PC-3 (cell line): Measurements from ENCODE around the gene CHIA. TPM values are rescaled to one million over a fixed set of nuclear protein-coding genes. Genes with fewer than 3 reads are reported as not detected.
A peak's percentile ranks its signal among the peaks of the same experiment; 100 is the strongest.
"Not testable (repeated sequence)": the region's sequence is repeated elsewhere in the genome, so short reads cannot be mapped to it uniquely, and the experiment has no call there.

Experiments used
- ATAC-seq: fragments of 200-7000 bp; cut with Tn5 transposase; 2 replicates; pipeline ENCODE4 v1.9.1; 2020; ENCODE audit warnings: mild to moderate bottlenecking, moderate library complexity
- BruUV-seq: library from RNA; stranded (reverse); fragments of 400-500 nt; replicated peaks from 2 replicates; lab custom pipeline; 2021; lab: Mats Ljungman, UMichigan
- CTCF ChIA-PET: fragments of 300-600 bp; sonication (Branson Sonifier 250); formaldehyde crosslinking; loops from one replicate; lab custom pipeline; 2022; ENCODE audit warnings: antibody characterized with exemption; lab: Charles Lee
- POLR2A ChIA-PET: fragments of 300-600 bp; sonication (Branson Sonifier 250); formaldehyde crosslinking; loops from one replicate; lab custom pipeline; 2022; ENCODE audit warnings: antibody characterized with exemption; ENCODE audit not compliant: unreplicated experiment; lab: Charles Lee
- DNase-seq: peaks from one replicate; pipeline ENCODE4 v3.0.0-alpha.2; 2015
- H2AFZ ChIP-seq: fragments of 300-600 bp; sonication (generic); 2 replicates; pipeline ENCODE4 v1.6.0; 2016; ENCODE audit warnings: antibody characterized with exemption, low read length
- H3F3A ChIP-seq: fragments of 300-600 bp; sonication (generic); one replicate; pipeline ENCODE4 v1.6.0; 2017; ENCODE audit warnings: antibody characterized with exemption, low read length, control low read depth, mild to moderate bottlenecking; ENCODE audit not compliant: unreplicated experiment
- H3K27ac ChIP-seq: fragments of 300-600 bp; sonication (generic); 2 replicates; pipeline ENCODE4 v1.5.1; 2016; ENCODE audit warnings: mild to moderate bottlenecking, low read length
- H3K27me3 ChIP-seq: fragments of 300-600 bp; sonication (generic); 2 replicates; pipeline ENCODE4 v1.6.1; 2016; ENCODE audit warnings: low read length, mixed read lengths
- H3K36me3 ChIP-seq: fragments of 300-600 bp; sonication (generic); 2 replicates; pipeline ENCODE4 v1.6.1; 2016; ENCODE audit warnings: low read depth, mixed run types, low read length, mixed read lengths
- H3K4me1 ChIP-seq: fragments of 300-600 bp; sonication (generic); 2 replicates; pipeline ENCODE4 v1.5.1; 2016; ENCODE audit warnings: low read length; ENCODE audit not compliant: insufficient read depth
- H3K4me2 ChIP-seq: fragments of 300-600 bp; sonication (generic); 2 replicates; pipeline ENCODE4 v1.6.0; 2016; ENCODE audit warnings: low read length
- H3K4me3 ChIP-seq: fragments of 300-600 bp; sonication (generic); 2 replicates; pipeline ENCODE4 v1.5.1; 2016; ENCODE audit warnings: mild to moderate bottlenecking, low read length, mixed read lengths
- H3K79me2 ChIP-seq: fragments of 300-600 bp; sonication (generic); 2 replicates; pipeline ENCODE4 v1.6.1; 2017; ENCODE audit warnings: low read length, mixed read lengths
- H3K9ac ChIP-seq: fragments of 300-600 bp; sonication (generic); 2 replicates; pipeline ENCODE4 v1.6.0; 2016; ENCODE audit warnings: mild to moderate bottlenecking, low read length
- H3K9me2 ChIP-seq: fragments of 300-600 bp; sonication (generic); replicated peaks from 2 replicates; pipeline ENCODE4 v1.6.1; 2016; ENCODE audit warnings: mixed run types, low read length, mixed read lengths
- H3K9me3 ChIP-seq: fragments of 300-600 bp; sonication (generic); 2 replicates; pipeline ENCODE4 v1.6.1; 2016; ENCODE audit warnings: low read length, mixed read lengths
- H4K20me1 ChIP-seq: fragments of 300-600 bp; sonication (generic); 2 replicates; pipeline ENCODE4 v1.6.1; 2016; ENCODE audit warnings: low read length, mixed read lengths
- EZH2 ChIP-seq: fragments of 300-600 bp; sonication (generic); IDR thresholded peaks from one replicate; pipeline ENCODE4 v1.6.1; 2017; ENCODE audit warnings: antibody characterized with exemption, mild to moderate bottlenecking, low read length; ENCODE audit not compliant: unreplicated experiment
- EZH2phosphoT487 ChIP-seq: fragments of 300-600 bp; sonication (generic); IDR thresholded peaks from 2 replicates; pipeline ENCODE4 v1.6.1; 2018; ENCODE audit warnings: mild to moderate bottlenecking, antibody characterized with exemption, low read length, borderline replicate concordance
- intact Hi-C: fragments of 100-400 bp; cut with micrococcal nuclease; formaldehyde crosslinking; loops from 2 replicates; pipeline ENCODE4 v1.9.0; 2023
- total RNA-seq: library from RNA; depleted of rRNA; stranded (reverse); fragments of >200 nt; gene quantifications from 2 replicates; pipeline ENCODE4 v1.2.3, GENCODE V29; 2014
- TF ChIP-seq, protein P1 (sequence below): fragments of 300-600 bp; sonication (generic); conservative IDR thresholded peaks from 2 replicates; pipeline ENCODE4 v1.5.1; 2017; ENCODE audit warnings: antibody characterized with exemption, low read depth, mild to moderate bottlenecking, low read length

The CHIA gene
- total RNA-seq, 1 experiment from 2014 or later: not detected

DNA sequence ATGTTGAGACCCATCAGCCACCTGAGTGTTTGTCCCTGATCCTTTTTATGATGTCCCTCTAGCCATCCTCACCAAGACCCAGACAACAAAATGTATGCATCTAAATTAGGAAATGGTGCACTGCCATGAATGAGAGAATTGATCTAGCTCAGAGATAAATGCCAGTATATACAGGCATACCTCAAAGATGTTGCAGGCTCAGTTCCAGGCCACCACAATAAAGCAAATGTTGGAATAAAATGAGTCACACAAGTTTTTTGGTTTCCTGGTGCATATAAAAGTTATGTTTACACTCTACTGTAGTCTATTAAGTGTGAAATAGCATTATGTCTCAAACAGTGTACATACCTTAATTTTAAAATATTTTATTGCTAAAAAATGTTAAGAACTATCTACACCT is 63.9 kb downstream of the CHIA start:
- no peak overlapping the region for H2AFZ ChIP-seq
- no peak overlapping the region for H3K4me2 ChIP-seq
- POLR2A ChIA-PET: no interaction called here
- H3K9me3 ChIP-seq: no peaks in the 10 kb centered on the region
- peaks cover 7% of the 10 kb centered on the region; the same call in 1 of the 2 replicates for H3K4me1 ChIP-seq
- TF ChIP-seq EZH2phosphoT487 (no peak), EZH2 (no peak)
- TF ChIP-seq, protein P1, sequence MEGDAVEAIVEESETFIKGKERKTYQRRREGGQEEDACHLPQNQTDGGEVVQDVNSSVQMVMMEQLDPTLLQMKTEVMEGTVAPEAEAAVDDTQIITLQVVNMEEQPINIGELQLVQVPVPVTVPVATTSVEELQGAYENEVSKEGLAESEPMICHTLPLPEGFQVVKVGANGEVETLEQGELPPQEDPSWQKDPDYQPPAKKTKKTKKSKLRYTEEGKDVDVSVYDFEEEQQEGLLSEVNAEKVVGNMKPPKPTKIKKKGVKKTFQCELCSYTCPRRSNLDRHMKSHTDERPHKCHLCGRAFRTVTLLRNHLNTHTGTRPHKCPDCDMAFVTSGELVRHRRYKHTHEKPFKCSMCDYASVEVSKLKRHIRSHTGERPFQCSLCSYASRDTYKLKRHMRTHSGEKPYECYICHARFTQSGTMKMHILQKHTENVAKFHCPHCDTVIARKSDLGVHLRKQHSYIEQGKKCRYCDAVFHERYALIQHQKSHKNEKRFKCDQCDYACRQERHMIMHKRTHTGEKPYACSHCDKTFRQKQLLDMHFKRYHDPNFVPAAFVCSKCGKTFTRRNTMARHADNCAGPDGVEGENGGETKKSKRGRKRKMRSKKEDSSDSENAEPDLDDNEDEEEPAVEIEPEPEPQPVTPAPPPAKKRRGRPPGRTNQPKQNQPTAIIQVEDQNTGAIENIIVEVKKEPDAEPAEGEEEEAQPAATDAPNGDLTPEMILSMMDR: no peak
- H3K27me3 ChIP-seq: peaks cover 17% of the 10 kb centered on the region
- no peaks in the 10 kb centered on the region for H3K79me2 ChIP-seq
- peak; percentile 97 for ATAC-seq
- no TSS peak for BruUV-seq
- H3K4me3 ChIP-seq: no peak overlapping the region
- CTCF ChIA-PET: no interaction called here
- peak; percentile 69 for DNase-seq
- no peaks in the 10 kb centered on the region for H4K20me1 ChIP-seq
- H3K9ac ChIP-seq: no peak overlapping the region
- H3K36me3 ChIP-seq: no peaks in the 10 kb centered on the region
- intact Hi-C loops: no loop called here
- 0 out of 2 replicates have a peak, but pooled peaks cover 3% of the 10 kb centered on the region for H3K9me2 ChIP-seq
- H3F3A ChIP-seq: no peaks in the 10 kb centered on the region
- H3K27ac ChIP-seq: no peak overlapping the region

DNA sequence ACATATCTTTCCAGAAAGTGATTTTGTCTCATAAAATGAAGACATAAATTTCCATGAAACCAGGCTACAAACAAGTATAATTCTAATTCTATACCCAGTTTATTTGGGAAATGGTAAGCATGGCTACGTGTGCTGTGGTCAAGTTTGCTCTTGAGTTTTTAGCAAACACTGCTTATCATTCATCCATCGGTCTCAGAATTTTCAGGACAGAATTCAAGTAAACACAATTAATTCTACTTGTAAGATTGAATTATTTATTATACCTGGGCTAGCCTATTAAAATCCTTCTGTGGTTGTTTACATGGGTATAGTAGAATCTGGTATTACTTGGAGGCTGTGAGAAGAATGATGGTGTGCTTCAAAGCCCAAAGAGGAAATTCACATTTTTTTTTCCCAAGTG is 68.3 kb downstream of the CHIA start:
- H3K79me2 ChIP-seq: no peaks in the 10 kb centered on the region
- no peak overlapping the region for H2AFZ ChIP-seq
- H3K9me2 ChIP-seq: 0 out of 2 replicates have a peak, but pooled peaks cover 3% of the 10 kb centered on the region
- ChIA-PET POLR2A (no interaction called here), CTCF (interaction anchor here (0.6 kb wide), 1 partner anchor 63 kb away, joined by 3 read pairs; no protein-coding TSS in a partner anchor)
- TF ChIP-seq, protein P1: no peak
- TF ChIP-seq EZH2phosphoT487: no peak
- no peak for TF ChIP-seq EZH2
- no peak for DNase-seq
- no peaks in the 10 kb centered on the region for H3F3A ChIP-seq
- no TSS peak for BruUV-seq
- H3K4me1 ChIP-seq: peaks cover 7% of the 10 kb centered on the region; the same call in 1 of the 2 replicates
- H4K20me1 ChIP-seq: no peaks in the 10 kb centered on the region
- H3K9ac ChIP-seq: no peak overlapping the region
- intact Hi-C loops: no loop called here
- no peak overlapping the region for H3K4me3 ChIP-seq
- no peaks in the 10 kb centered on the region for H3K36me3 ChIP-seq
- H3K4me2 ChIP-seq: no peak overlapping the region
- H3K27ac ChIP-seq: no peak overlapping the region
- no peak for ATAC-seq
- H3K9me3 ChIP-seq: no peaks in the 10 kb centered on the region
- peaks cover 21% of the 10 kb centered on the region for H3K27me3 ChIP-seq

DNA sequence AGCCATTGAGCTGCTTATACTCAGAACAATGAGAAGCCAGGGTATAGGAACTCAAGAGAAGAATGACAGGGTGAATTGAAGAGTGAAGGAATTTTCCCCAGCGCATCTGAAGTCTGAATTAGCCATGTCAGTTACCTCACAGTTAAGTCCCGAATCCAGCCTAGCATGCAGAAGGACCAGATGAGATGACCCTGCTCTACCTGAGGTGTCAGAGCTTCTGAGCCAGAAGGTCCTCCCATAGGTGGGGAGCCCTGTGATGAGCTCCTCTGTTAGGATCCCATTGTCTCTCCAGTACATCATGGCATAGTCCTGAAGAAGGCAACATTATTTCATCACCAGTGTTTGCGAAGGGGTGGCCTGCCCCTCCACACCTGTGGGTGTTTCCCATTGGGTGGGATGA is 68.7 kb downstream of the CHIA start:
- CTCF ChIA-PET: interaction anchor here (0.6 kb wide), 1 partner anchor 62 kb away, joined by 3 read pairs; no protein-coding TSS in a partner anchor
- no peak for ATAC-seq
- intact Hi-C loops: no loop called here

DNA sequence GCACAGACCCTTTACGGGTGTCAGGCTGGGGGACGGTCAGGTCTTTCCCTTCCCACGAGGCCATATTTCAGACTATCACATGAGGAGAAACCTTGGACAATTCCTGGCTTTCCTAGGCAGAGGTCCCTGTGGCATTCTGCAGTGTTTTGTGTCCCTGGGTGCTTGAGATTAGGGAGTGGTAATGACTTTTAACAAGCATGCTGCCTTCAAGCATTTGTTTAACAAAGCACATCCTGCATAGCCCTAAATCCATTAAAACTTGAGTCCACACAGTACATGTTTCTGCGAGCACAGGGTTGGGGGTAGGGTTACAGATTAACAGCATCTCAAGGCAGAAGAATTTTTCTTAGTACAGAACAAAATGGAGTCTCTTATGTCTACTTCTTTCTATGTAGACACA is 69.6 kb downstream of the CHIA start:
- ATAC-seq, POLR2A ChIA-PET, BruUV-seq, H3K36me3 ChIP-seq, H3K9me3 ChIP-seq, H2AFZ ChIP-seq, H3K4me2 ChIP-seq, H3K4me1 ChIP-seq, H3K27ac ChIP-seq, H4K20me1 ChIP-seq, H3F3A ChIP-seq, H3K9me2 ChIP-seq, H3K9ac ChIP-seq, DNase-seq, CTCF ChIA-PET, H3K79me2 ChIP-seq, intact Hi-C loops, H3K4me3 ChIP-seq: not testable (repeated sequence)
- peaks cover 34% of the 10 kb centered on the region for H3K27me3 ChIP-seq

More for the DNA sequence above, 68.7 kb downstream of the CHIA start:
- H4K20me1 ChIP-seq: no peaks in the 10 kb centered on the region
- BruUV-seq: no TSS peak
- H3K4me3 ChIP-seq: no peak overlapping the region
- H3K27me3 ChIP-seq: peaks cover 25% of the 10 kb centered on the region
- no peaks in the 10 kb centered on the region for H3K36me3 ChIP-seq
- no peaks in the 10 kb centered on the region for H3K79me2 ChIP-seq
- no peak overlapping the region for H3K27ac ChIP-seq
- TF ChIP-seq EZH2 (no peak), EZH2phosphoT487 (no peak)
- TF ChIP-seq, protein P1: no peak
- no peak overlapping the region for H3K9ac ChIP-seq
- H3K9me3 ChIP-seq: no peaks in the 10 kb centered on the region
- H3F3A ChIP-seq: no peaks in the 10 kb centered on the region
- peaks cover 6% of the 10 kb centered on the region; the same call in 1 of the 2 replicates for H3K4me1 ChIP-seq
- no peak overlapping the region for H2AFZ ChIP-seq
- POLR2A ChIA-PET: no interaction called here
- H3K9me2 ChIP-seq: 0 out of 2 replicates have a peak, but pooled peaks cover 3% of the 10 kb centered on the region
- no peak for DNase-seq
- H3K4me2 ChIP-seq: no peak overlapping the region
